ENCODE data around the gene TAF11L13.

- TF ChIP-seq, protein P1, sequence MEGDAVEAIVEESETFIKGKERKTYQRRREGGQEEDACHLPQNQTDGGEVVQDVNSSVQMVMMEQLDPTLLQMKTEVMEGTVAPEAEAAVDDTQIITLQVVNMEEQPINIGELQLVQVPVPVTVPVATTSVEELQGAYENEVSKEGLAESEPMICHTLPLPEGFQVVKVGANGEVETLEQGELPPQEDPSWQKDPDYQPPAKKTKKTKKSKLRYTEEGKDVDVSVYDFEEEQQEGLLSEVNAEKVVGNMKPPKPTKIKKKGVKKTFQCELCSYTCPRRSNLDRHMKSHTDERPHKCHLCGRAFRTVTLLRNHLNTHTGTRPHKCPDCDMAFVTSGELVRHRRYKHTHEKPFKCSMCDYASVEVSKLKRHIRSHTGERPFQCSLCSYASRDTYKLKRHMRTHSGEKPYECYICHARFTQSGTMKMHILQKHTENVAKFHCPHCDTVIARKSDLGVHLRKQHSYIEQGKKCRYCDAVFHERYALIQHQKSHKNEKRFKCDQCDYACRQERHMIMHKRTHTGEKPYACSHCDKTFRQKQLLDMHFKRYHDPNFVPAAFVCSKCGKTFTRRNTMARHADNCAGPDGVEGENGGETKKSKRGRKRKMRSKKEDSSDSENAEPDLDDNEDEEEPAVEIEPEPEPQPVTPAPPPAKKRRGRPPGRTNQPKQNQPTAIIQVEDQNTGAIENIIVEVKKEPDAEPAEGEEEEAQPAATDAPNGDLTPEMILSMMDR (IDR thresholded peaks at IDR 0.05) = no peak
- TF ChIP-seq EP300 (IDR thresholded peaks at IDR 0.05) (no peak), POLR2A (IDR thresholded peaks at IDR 0.05) (no peak)
Observed at GRCh38 chr5:17679597-17680203, 47.8 kb downstream of the TAF11L13 start.
